ENCODE results near the gene HAUS3. TPM values are rescaled to one million over a fixed set of nuclear protein-coding genes. Genes with fewer than 3 reads are reported as not detected.
A peak's percentile ranks its signal among the peaks of the same experiment; 100 is the strongest.

The HAUS3 gene
- total and polyA plus RNA-seq, 2 of the 13 experiments (the other 11 are each of a cell fraction or from before 2014, with no cell fraction given) = 3.9 to 12.6 TPM

- Histone ChIP-seq H4K20me1 (ENCODE audit: insufficient read depth, low read length) (0 out of 2 replicates have a peak, but pooled peaks cover 2% of the 10 kb centered on the region), H3K4me2 (ENCODE audit: low read depth, low read length) (no peak overlapping the region), H3K9me3 (ENCODE audit: low read length) (no peaks in the 10 kb centered on the region), H3K36me3 (replicated peaks in 1 of 2; ENCODE audit: control insufficient read depth in 1 of 2, insufficient read depth in 2 of 2, low read length in 2 of 2) (peaks cover 0 to 6% of the 10 kb centered on the region in 2 experiments; a peak in 2 of 5 replicates), H3K79me2 (ENCODE audit: insufficient read depth, low read length) (peaks cover 28% of the 10 kb centered on the region), H3K27me3 (ENCODE audit: control insufficient read depth in 1 of 2, insufficient read depth in 2 of 2, low read length in 2 of 2) (no peaks in the 10 kb centered on the region), H2AFZ (ENCODE audit: low read length) (no peak overlapping the region), H3K9ac (ENCODE audit: insufficient read depth, low read depth, low read length) (no peak overlapping the region), H3K4me3 (replicated peaks in 1 of 3; ENCODE audit: insufficient read depth in 1 of 3, low read depth in 2 of 3, low read length in 3 of 3) (no peak overlapping the region), H3K4me1 (ENCODE audit: insufficient read depth, low read length) (peaks cover 54% of the 10 kb centered on the region), H3K27ac (ENCODE audit: extremely low read length, insufficient read depth, low read length) (no peak overlapping the region)
- POLR2A ChIA-PET = no interaction called here
- FAIRE-seq = no peak
- DNase-seq (ENCODE audit: low spot score) = peak; percentile 18
- ATAC-seq = no peak
- TF ChIP-seq CTCF (CRISPR knock-in tag; IDR thresholded peaks at IDR 0.05) (peak; percentile 63), ZNF180 (CRISPR knock-in tag; IDR thresholded peaks at IDR 0.05; ENCODE audit: borderline replicate concordance, low read depth) (no peak), STAG1 (CRISPR knock-in tag; IDR thresholded peaks at IDR 0.05) (peak; percentile 38; the same call in 1 of the 2 replicates), MAFK (conservative IDR thresholded peaks at IDR 0.05 in 1 of 2, IDR thresholded peaks at IDR 0.05 in 1 of 2; ENCODE audit: low read length in 2 of 2) (peak; percentile 48 to 56), IRX3 (CRISPR knock-in tag; IDR thresholded peaks at IDR 0.05; ENCODE audit: borderline replicate concordance, low read depth) (no peak), ZNF263 (CRISPR knock-in tag; IDR thresholded peaks at IDR 0.05) (no peak), MAFF (IDR thresholded peaks at IDR 0.05; ENCODE audit: low read depth, low read length) (peak; percentile 48; the same call in 1 of the 2 replicates)
- intact Hi-C loops (cut with micrococcal nuclease; ENCODE audit: unreplicated experiment) = loop anchor here (10.0 kb wide), 1 partner anchor 221 kb away; the partner anchor contains the start of gene RNF4
- CTCF ChIA-PET (ENCODE audit: low intra/inter-chr PET ratio, low total read pairs) = no interaction called here
- 69% methylated on average over 5 of the region's 5 CpGs for WGBS (ENCODE audit: low lambda C conversion rate)
- BruUV-seq (replicated peaks) = no TSS peak
- in situ Hi-C loops (cut with HindIII; ENCODE audit: extremely low pct_ligation_motif_present, low pct_unique_long_range_greater_than_20kb) = no loop called here
These were observed 1.9 kb upstream of the HAUS3 start for GRCh38 chr4:2243681-2244380.

Data from HepG2 (cell line).